ENCODE data around the gene NFE2L3.
A peak's percentile ranks its signal among the peaks of the same experiment; 100 is the strongest.

Gene NFE2L3

GRCh38 chr7:26202019-26202990 lies 50.3 kb downstream of the NFE2L3 start:
- Mint-ChIP-seq H3K9me3 (no peaks in the 10 kb centered on the region), H3K36me3 (ENCODE audit: insufficient read depth) (peaks cover 68% of the 10 kb centered on the region), H3K27me3 (no peaks in the 10 kb centered on the region), H3K4me3 (peak overlapping the region; percentile 100), H3K4me1 (peaks cover 71% of the 10 kb centered on the region), H3K27ac (ENCODE audit: low read depth) (peak overlapping the region; percentile 100)
- ATAC-seq (replicated peaks; ENCODE audit: extremely low read depth, poor library complexity, severe bottlenecking) (no peak), DNase-seq (ENCODE audit: low spot score in 2 of 2) (no peak)

- H3K27ac Mint-ChIP-seq (ENCODE audit: low read depth), result peak overlapping the region; percentile 79
- no peak for ATAC-seq (replicated peaks; ENCODE audit: extremely low read depth, poor library complexity, severe bottlenecking)
- no peaks in the 10 kb centered on the region for H3K9me3 Mint-ChIP-seq
- peaks cover 69% of the 10 kb centered on the region for H3K4me1 Mint-ChIP-seq
- peak overlapping the region; percentile 100 for H3K4me3 Mint-ChIP-seq
- peaks cover 67% of the 10 kb centered on the region for H3K36me3 Mint-ChIP-seq (ENCODE audit: insufficient read depth)
- H3K27me3 Mint-ChIP-seq, result no peaks in the 10 kb centered on the region
- DNase-seq (ENCODE audit: low spot score in 2 of 2), result no peak
These were observed 51.0 kb downstream of the NFE2L3 start for GRCh38 chr7:26203016-26203415.

- Mint-ChIP-seq H3K36me3 (ENCODE audit: insufficient read depth) (peaks cover 63% of the 10 kb centered on the region), H3K27me3 (no peaks in the 10 kb centered on the region), H3K9me3 (no peaks in the 10 kb centered on the region), H3K27ac (ENCODE audit: low read depth) (no peak overlapping the region), H3K4me3 (no peak overlapping the region), H3K4me1 (peaks cover 45% of the 10 kb centered on the region)
- no peak for ATAC-seq (replicated peaks; ENCODE audit: extremely low read depth, poor library complexity, severe bottlenecking)
- DNase-seq (ENCODE audit: low spot score in 2 of 2), result no peak
These were observed 56.0 kb downstream of the NFE2L3 start for GRCh38 chr7:26208040-26208439.

- Mint-ChIP-seq H3K4me3 (no peak overlapping the region), H3K9me3 (no peaks in the 10 kb centered on the region), H3K36me3 (ENCODE audit: insufficient read depth) (peaks cover 38% of the 10 kb centered on the region), H3K27me3 (no peaks in the 10 kb centered on the region), H3K27ac (ENCODE audit: low read depth) (no peak overlapping the region), H3K4me1 (peaks cover 9% of the 10 kb centered on the region)
- DNase-seq (ENCODE audit: low spot score in 2 of 2) (no peak), ATAC-seq (replicated peaks; ENCODE audit: extremely low read depth, poor library complexity, severe bottlenecking) (no peak)
These were observed 61.1 kb downstream of the NFE2L3 start for GRCh38 chr7:26212921-26213718.

GRCh38 chr7:26213807-26214515 lies 62.0 kb downstream of the NFE2L3 start:
- ATAC-seq (replicated peaks; ENCODE audit: extremely low read depth, poor library complexity, severe bottlenecking), result no peak
- H3K4me3 Mint-ChIP-seq, result no peak overlapping the region

GRCh38 chr7:26216049-26216448 lies 64.1 kb downstream of the NFE2L3 start:
- Mint-ChIP-seq H3K27me3 (no peaks in the 10 kb centered on the region), H3K36me3 (ENCODE audit: insufficient read depth) (peaks cover 15% of the 10 kb centered on the region), H3K4me1 (peaks cover 5% of the 10 kb centered on the region), H3K27ac (ENCODE audit: low read depth) (no peak overlapping the region), H3K9me3 (no peaks in the 10 kb centered on the region), H3K4me3 (no peak overlapping the region)
- DNase-seq (ENCODE audit: low spot score in 2 of 2) (no peak), ATAC-seq (replicated peaks; ENCODE audit: extremely low read depth, poor library complexity, severe bottlenecking) (no peak)

More at GRCh38 chr7:26213807-26214515, 62.0 kb downstream of the NFE2L3 start:
- Mint-ChIP-seq H3K9me3 (no peaks in the 10 kb centered on the region), H3K4me1 (peaks cover 9% of the 10 kb centered on the region), H3K36me3 (ENCODE audit: insufficient read depth) (peaks cover 32% of the 10 kb centered on the region), H3K27me3 (no peaks in the 10 kb centered on the region), H3K27ac (ENCODE audit: low read depth) (no peak overlapping the region)
- no peak for DNase-seq (ENCODE audit: low spot score in 2 of 2)

- no peak for DNase-seq (ENCODE audit: low spot score in 2 of 2)
- no peak for ATAC-seq (replicated peaks; ENCODE audit: extremely low read depth, poor library complexity, severe bottlenecking)
- H3K4me3 Mint-ChIP-seq, result no peak overlapping the region
- no peaks in the 10 kb centered on the region for H3K36me3 Mint-ChIP-seq (ENCODE audit: insufficient read depth)
- no peaks in the 10 kb centered on the region for H3K4me1 Mint-ChIP-seq
- H3K27ac Mint-ChIP-seq (ENCODE audit: low read depth), result no peak overlapping the region
- peaks cover 9% of the 10 kb centered on the region for H3K27me3 Mint-ChIP-seq
- no peaks in the 10 kb centered on the region for H3K9me3 Mint-ChIP-seq
These were observed 72.4 kb downstream of the NFE2L3 start for GRCh38 chr7:26224359-26224758.

- H3K36me3 Mint-ChIP-seq (ENCODE audit: insufficient read depth), result no peaks in the 10 kb centered on the region
- H3K27ac Mint-ChIP-seq (ENCODE audit: low read depth), result no peak overlapping the region
- no peak overlapping the region for H3K4me3 Mint-ChIP-seq
- no peak for ATAC-seq (replicated peaks; ENCODE audit: extremely low read depth, poor library complexity, severe bottlenecking)
- no peaks in the 10 kb centered on the region for H3K9me3 Mint-ChIP-seq
- H3K4me1 Mint-ChIP-seq, result no peaks in the 10 kb centered on the region
- DNase-seq (ENCODE audit: low spot score in 2 of 2), result no peak
- peaks cover 9% of the 10 kb centered on the region for H3K27me3 Mint-ChIP-seq
These were observed 76.0 kb downstream of the NFE2L3 start for GRCh38 chr7:26227987-26228386.

- Mint-ChIP-seq H3K9me3 (no peaks in the 10 kb centered on the region), H3K36me3 (ENCODE audit: insufficient read depth) (no peaks in the 10 kb centered on the region), H3K4me3 (no peak overlapping the region), H3K4me1 (no peaks in the 10 kb centered on the region), H3K27ac (ENCODE audit: low read depth) (no peak overlapping the region), H3K27me3 (no peaks in the 10 kb centered on the region)
- DNase-seq (ENCODE audit: low spot score in 2 of 2) (no peak), ATAC-seq (replicated peaks; ENCODE audit: extremely low read depth, poor library complexity, severe bottlenecking) (no peak)
These were observed 82.0 kb downstream of the NFE2L3 start for GRCh38 chr7:26233902-26234511.
